NCI-H2029 treated with DMSO at 0.1 percent for 48 hours (cell line): Measurements from ENCODE around the gene DGKB.
A peak's percentile ranks its signal among the peaks of the same experiment; 100 is the strongest.
"Not testable (repeated sequence)": the region's sequence is repeated elsewhere in the genome, so short reads cannot be mapped to it uniquely, and the experiment has no call there.

ENCODE experiments used
- DNase-seq: peaks from one replicate; lab custom pipeline; 2025; lab: John Stamatoyannopoulos, UW

DGKB gene

GRCh38 chr7:14288701-14289100 lies 613.9 kb downstream of the DGKB start:
- no peak for DNase-seq

GRCh38 chr7:14287398-14287797 lies 615.2 kb downstream of the DGKB start:
- no peak for DNase-seq

DNA sequence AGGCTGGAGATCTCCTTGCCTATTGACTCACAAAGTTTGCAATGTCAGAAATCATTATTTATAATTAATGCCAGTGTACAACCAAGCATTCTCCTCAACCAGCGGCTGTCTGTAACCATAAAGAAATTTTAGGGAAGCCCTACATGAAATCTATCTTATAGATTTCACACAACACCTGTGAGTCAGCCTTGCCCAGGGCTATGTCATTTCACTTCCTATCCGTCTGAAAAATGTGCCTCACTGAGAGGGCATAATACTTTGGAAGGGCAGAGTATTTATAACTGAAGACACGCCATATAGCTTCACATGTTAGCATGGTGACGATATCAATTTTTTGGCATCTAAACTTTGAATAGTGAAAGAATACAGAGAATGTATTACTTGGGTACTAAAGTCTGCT lies 616.5 kb downstream of the DGKB start:
- no peak for DNase-seq

DNA sequence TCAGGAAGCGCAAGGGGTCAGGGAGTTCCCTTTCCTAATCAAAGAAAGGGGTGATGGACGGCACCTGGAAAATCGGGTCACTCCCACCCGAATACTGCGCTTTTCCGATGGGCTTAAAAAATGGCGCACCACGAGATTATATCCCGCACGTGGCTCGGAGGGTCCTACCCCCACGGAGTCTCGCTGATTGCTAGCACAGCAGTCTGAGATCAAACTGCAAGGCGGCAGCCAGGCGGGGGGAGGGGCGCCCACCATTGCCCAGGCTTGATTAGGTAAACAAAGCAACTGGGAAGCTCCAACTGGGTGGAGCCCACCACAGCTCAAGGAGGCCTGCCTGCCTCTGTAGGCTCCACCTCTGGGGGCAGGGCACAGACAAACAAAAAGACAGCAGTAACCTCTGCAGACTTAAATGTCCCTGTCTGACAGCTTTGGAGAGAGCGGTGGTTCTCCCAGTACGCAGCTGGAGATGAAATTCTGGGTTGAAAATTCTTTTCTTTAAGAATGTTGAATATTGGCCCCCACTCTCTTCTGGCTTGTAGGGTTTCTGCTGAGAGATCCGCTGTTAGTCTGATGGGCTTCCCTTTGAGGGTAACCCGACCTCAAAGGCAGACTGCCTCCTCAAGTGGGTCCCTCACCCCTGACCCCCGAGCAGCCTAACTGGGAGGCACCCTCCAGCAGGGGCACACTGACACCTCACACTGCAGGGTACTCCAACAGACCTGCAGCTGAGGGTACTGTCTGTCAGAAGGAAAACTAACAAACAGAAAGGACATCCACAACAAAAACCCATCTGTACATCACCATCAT lies 623.3 kb downstream of the DGKB start:
- DNase-seq = not testable (repeated sequence)

DNA sequence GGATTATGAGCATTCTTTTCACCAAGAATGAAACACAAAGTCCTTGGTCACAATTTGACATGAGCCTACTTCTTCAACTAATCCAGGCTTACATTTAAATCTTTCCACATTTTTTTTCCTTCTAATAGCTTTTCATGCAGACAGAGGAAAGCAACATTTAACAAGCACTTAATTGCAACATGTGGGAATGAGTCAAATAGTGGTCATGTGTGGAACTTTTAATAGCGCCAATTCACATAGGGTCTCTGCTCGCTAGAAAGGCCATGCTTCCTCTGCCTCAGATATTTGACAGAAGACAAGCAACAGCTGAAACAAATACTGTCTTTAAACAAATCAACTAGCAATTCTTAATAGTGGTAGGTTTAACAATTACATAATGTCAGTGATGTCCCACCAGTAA lies 627.2 kb downstream of the DGKB start:
- DNase-seq = no peak

GRCh38 chr7:14271441-14271840 lies 631.1 kb downstream of the DGKB start:
- no peak for DNase-seq

DNA sequence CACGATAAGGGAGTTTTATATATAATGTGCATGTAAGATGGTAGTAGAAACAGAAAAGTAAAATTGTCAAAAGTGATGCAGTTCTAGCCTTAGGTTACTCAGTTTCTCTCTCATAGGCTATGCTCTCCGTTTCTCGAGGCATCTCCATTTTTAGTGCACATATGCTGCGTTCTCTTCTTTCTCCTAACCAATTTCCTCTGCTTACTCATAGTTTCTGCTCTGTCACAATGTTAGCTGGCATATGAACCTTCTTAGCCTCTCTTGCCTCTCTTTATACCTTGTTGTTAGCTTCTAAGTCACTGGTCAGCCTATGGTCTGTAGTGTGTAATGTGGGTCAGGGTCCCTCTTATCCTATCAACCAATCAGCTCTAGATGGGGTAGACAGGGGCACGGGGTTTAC lies 632.5 kb downstream of the DGKB start:
- no peak for DNase-seq

- no peak for DNase-seq
These were observed 642.5 kb downstream of the DGKB start for GRCh38 chr7:14260011-14260410.

GRCh38 chr7:14258861-14259260 lies 643.7 kb downstream of the DGKB start:
- DNase-seq = no peak

GRCh38 chr7:14258441-14258840 lies 644.1 kb downstream of the DGKB start:
- DNase-seq = no peak

DNA sequence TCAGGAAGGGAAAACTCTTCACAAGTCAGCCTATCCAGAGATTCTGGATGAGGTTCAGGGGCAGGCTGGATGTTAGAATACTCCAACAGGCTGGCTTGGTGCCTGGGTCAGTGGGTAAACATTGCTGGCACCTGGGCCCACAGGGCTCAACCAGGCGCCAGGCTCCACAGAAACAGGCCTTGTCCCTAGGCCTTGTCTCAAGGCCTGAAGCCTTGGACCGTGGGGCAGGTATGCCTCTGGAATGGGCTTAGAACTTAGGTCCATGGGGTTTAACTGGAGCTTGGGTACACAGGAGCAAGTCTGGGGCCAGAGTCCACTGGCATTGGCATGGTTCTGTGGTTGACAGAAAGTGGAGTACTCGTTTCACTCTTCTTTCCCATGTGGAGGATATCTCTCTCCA lies 650.1 kb downstream of the DGKB start:
- DNase-seq = no peak

DNA sequence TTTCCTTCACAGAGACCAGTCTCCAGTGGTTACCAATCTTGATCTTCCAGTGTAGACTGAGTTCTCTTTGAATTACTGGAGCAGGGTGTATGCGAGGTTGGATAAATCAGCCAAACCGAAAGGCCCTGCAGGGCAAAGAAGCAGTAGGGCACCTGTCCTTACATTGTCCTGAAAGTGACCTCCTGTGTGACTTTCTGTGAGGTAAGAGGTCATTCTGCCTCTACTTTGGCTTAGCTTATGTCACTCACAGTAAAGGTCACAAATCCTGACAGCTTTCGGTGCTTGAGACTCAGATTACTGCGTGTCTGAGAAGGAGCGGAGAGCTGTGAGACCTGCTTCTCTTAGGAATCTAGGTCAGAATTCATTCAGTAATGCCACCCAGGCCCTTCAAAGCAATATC lies 660.4 kb downstream of the DGKB start:
- DNase-seq = no peak

DNA sequence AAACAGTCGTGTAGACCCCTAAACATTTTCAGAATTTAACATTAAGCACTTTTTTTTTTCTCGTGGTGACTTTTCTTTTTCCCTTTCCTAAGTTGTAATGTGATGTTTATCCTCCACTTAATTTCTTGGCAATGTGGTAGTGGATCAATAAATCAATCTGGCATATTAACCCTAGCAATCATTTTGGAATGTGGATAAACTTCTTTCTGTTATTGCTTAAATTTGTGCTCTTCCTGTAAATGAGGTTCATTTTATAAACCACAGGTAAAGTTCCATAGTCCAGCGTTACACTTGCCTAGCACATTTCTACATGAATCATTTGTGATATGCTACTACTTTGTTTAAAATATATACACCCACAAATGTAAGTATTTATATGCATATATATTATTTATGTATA lies 665.7 kb downstream of the DGKB start:
- DNase-seq = no peak

- no peak for DNase-seq
These were observed 667.5 kb downstream of the DGKB start for GRCh38 chr7:14235056-14235455.

- DNase-seq = peak; percentile 5
These were observed 668.6 kb downstream of the DGKB start for GRCh38 chr7:14233868-14234369.

- no peak for DNase-seq
These were observed 669.3 kb downstream of the DGKB start for GRCh38 chr7:14233076-14233867.

DNA sequence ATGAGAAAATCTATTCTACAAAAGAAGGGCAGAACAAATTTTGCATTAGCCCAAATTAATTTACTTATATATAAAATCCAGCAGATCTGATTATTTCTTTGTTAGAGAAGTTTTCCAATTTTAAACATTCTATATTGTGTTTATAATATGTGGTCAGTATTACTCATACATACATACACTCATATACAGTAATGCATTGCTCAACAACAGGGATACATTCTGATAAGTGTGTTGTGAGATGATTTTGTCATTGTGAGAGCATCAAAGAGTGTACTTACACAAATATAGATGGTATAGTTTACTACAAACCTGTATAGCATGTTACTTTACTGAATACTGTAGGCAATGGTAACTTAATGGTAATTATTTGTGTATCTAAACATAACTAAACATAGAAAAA lies 673.5 kb downstream of the DGKB start:
- no peak for DNase-seq

DNA sequence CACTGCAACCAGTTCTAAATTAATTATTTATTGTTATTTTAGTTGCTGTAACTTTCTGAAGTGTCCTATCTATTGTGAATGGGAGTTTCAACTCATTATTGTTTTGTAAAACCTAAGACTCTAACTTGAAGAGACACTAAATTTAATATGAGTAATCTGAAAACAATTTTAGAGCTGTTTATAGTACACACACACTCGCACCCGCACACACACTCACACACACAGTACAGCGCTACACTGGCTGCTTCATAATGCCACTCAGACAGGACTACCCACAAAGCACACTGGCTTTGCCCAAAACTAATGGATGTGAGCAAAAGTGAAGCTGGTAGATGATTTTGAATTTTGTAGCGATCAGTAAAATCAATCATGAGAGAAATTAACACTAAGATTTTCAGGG lies 674.2 kb downstream of the DGKB start:
- DNase-seq = no peak

DNA sequence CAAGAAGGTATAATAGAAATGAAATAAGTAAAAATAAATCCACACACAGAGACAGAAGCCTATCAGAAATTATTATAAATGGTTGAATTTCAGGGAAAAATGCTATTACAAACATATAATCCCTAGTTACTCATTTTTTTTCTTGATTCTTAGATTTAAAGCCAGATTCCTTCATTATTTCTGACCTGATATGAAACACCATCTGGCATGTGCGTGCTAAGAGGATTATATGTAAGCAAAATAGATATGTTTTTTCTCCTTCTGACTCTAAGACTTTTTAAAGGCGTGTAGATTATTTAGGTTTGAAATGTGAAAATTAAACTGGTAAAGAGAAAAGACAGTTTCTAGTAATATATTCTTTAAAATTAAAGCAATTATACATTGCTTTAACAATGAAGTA lies 676.4 kb downstream of the DGKB start:
- DNase-seq = no peak

- DNase-seq = no peak
These were observed 683.4 kb downstream of the DGKB start for GRCh38 chr7:14219125-14219524.

DNA sequence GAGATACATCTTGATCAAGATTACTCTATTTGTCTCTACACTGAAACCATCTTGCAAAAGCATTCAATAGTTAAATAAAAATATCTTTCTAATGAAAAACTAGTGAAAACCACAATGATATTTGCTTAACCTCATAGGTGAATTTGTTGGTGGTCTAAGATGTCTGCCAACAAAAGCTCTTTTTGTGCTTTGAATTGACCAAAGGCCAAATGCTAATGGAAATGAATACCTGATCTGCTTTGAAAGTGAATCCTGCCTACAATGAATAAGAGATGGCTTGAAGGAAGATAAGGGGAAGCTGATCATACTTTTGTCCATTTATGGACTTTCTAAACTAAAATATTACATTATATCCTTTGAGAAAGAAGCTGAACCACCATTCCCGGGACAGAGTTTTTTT lies 684.2 kb downstream of the DGKB start:
- DNase-seq = no peak

DNA sequence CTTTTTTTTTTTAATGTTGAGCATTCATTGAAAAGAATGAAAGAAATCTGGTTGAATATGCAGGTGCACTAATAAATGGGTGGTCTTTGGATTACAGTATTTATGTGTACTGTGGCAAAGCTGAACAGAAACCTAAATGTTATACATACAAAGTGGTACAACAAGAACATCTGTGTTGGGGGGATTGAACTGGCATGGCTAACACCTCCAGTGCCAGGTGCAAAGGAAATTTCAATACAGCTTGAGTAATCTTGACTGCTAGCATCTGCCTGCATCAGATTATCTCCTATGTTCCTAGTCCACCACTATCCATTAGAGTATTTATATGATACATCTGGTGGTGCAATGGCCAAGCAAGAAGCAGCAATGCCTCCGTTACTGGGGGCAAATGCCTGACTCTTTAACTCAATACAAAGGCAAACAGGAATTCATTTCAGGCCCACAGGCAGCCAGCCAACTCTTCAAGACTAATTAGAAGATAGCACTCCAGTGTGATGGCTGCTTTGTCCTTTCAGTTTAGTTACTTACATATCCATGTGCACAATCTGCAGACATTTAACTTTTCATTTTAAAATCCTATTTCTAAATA lies 692.6 kb downstream of the DGKB start:
- no peak for DNase-seq

GRCh38 chr7:14207711-14208110 lies 694.8 kb downstream of the DGKB start:
- no peak for DNase-seq
